Germinal center (tissue), 1 donor: Measurements from ENCODE around the gene KLF5.
"Not testable (repeated sequence)": the region's sequence is repeated elsewhere in the genome, so short reads cannot be mapped to it uniquely, and the experiment has no call there.

Experiments used
- DNase-seq: peaks from one replicate; pipeline ENCODE4 v3.0.0; 2012; ENCODE audit warnings: mixed read lengths, low spot score

Gene KLF5

GRCh38 chr13:73058736-73059459 is at the start of gene KLF5:
KLF5 (plus strand) TSS chr13:73059005; CDS start chr13:73059328, 323 bp downstream.
- DNase-seq = peak; percentile 99

GRCh38 chr13:73011751-73012150 is 47.1 kb upstream of the KLF5 start:
- DNase-seq = no peak

- DNase-seq = no peak
Observed at GRCh38 chr13:73015805-73016204, 43.0 kb upstream of the KLF5 start.

GRCh38 chr13:73018336-73018735 is 40.5 kb upstream of the KLF5 start:
- DNase-seq = no peak

GRCh38 chr13:73025217-73026012 is 33.4 kb upstream of the KLF5 start:
- DNase-seq = no peak

DNA sequence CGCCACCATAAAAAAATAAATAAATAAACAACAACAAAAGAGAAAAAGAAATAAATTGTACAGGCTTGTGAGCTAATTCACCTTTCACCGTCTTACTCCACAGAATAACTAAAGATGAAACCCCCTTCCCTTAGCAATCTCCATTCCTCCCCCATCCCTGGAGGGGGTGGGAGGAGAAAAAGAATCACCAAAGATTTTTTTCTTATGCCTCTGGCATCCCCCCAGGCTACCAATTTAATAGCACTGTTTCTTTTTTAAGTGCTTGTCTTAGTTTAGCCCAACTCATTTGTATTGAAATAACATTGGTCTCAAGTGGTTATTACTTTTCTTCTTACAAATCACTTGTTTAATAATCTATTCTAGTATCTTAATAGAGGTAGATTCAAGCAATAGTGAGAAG is 23.9 kb upstream of the KLF5 start:
- no peak for DNase-seq

DNA sequence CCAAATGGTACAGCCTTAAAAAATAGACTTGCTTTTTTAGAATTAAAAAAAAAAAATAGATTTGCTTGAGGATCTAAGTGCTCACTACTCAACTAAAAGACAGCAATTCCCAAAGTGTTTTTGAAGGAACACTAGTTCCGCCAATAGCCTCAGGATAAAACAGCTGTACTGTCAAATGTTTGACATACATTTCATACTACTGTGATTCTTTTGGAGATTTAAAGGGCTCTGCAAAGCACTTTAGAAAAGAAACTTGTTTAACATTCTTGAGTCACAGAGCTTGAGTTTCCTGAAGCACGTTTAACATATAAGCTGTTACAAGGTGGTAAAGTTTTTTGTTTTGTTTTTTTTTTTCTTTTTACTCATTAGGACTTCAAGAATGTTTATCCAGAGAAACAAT is 23.1 kb upstream of the KLF5 start:
- DNase-seq = no peak

DNA sequence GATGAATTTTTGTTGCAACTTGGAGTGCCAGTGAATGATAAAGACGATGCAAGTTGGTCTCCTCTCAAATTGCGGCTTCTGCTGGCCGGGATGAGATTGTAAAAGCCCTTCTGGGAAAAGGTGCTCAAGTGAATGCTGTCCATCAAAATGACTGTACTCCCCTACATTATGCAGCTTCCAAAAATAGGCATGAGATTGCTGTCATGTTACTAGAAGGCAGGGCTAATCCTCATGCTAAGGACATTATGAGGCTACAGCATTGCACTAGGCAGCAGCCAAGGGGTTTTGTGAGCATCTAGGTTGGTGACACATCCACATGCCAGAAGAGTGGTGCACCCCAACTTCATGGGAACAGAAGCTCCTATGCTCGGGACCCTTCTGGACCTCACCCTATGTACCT is 22.2 kb upstream of the KLF5 start:
- DNase-seq = no peak

DNA sequence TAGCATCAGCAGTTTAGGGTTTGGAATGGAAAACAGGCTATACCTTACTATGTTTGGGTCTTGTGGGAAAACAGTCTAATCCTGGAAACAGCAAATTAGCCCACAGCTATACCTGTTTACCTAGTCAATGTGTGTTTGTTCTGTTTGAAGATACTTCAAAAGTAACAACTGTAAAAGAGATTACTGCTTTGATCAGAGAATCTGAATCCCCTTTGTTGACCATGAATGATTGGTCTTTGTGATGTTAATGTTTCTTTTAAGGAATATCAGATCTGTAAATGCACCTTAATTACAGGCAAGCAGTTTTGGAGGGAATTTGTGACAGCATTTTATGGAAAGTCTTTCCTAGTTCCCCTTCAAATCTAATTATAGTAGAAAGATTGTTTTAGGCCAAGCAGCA is 20.7 kb upstream of the KLF5 start:
- no peak for DNase-seq

DNA sequence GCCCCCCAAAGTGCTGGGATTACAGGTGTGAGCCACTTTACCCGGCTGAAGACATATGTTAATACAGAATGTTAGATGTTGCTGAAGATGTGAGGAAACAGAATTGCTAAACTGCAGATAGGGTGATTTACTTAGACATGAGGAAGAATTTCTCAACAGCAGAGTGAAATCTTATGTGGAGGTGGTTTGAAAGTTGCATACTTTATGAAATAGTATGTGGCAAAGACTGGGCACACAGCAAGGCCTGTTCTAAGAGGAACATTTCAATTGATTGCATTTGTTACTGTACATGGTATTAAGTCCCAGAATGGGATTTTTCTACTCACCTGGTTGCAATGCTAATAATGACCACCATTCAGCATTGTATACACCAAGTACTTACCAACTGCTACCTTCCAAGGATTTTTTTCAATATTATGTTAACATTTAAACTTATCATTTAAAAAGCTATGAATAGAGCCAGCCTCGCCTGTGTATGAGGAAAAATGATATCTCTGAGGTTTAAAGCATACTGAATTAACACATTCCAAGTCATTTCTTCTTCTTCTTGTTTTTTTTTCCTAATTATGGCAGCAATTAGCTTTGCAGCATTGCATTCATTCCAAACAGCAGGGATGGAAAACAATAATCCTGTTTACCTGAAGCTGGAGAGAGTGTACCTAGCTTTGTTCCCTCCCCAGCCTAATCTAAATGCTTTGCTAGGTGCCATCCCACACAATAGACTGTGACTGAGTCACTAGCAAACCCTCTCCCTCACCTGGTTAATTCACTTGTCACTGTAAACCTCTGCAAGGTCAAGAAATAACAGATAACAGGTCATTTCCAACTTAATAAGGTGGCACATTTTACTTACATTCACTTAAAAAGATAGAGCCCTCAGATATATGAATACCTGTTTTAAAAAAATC is 19.4 kb upstream of the KLF5 start:
- no peak for DNase-seq

- no peak for DNase-seq
Observed at GRCh38 chr13:73040484-73040883, 18.3 kb upstream of the KLF5 start.

DNA sequence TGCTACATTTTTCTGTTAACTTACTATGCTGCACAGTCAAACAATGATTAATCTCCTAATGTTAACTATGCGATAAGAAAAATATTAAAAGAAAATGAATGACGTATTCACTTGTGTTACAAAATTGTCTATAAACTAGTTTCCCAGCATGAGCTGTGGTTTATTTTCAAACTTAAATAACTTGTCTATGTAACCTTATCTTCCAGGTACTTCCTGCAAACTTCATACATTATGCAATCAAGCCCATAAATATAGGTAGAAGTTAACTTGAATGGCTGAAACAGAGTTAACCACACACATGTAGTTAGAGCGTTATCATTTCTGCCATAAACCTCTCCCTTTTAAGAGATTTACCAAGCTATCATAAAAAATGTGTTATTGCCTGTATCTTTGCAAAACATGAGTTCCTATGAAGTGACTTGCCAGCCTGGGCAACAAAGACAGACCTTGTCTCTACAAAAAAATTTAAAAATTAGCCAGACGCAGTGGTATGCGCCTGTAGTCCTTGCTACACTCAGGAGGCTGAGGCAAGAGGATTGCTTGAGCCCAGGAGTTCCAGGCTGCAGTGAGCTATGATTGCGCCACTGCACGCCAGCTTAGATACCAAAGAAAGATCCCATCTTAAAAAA is 17.7 kb upstream of the KLF5 start:
- DNase-seq = no peak

GRCh38 chr13:73045031-73045430 is 13.8 kb upstream of the KLF5 start:
- DNase-seq = no peak

- not testable (repeated sequence) for DNase-seq
Observed at GRCh38 chr13:73048615-73049014, 10.2 kb upstream of the KLF5 start.

DNA sequence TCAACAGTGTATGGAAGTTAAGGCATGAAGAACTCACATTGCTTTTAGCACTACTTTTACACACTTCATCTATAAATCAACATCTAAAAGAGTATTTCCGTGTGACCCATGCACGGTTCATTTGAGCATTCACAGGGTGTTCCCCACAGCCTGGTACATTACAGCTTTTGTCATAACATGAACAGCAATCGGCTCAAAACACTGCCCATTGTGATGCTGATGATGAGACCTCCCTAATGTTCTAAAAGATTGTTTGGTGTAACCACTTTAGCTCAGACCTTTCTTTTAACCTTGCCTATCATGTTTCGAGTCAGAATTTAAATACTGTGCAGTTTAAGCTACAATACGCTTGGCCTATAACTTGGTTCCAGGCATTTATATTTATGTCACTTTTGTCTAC is 4.1 kb upstream of the KLF5 start:
- no peak for DNase-seq

DNA sequence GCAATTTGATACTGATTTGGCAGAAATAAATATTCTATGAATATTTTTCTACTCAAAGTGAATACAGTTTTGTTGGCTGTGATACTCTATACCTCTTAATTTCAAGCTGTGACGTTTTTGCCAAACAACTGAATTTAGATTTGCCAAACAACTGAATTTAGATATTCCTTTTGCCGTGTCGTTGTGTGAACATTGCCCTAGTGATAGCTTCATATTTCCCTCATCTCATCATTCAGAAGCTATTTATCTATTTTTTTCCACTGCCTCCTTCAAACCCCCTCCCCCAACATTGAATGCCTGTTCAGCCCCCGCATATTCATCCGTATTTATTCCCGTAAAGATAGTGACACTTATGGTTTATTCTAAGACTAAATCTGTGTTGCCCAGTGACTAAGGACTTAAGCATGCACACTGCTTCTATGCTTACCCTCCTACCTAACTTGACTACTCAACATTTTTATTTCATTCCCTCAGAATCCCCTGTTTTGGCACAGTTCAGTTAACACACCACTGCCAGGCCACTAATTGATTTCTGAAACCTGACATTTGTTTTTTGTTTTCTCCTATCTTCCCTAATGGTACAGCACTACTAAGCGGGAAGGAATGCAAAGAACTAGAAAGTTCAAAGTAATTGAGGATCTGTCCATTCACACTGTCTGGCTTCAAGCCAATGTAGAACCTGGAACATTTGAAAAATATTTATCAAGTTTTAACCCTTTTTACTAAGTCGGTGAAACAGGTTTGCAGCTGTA is 2.8 kb upstream of the KLF5 start:
- no peak for DNase-seq

DNA sequence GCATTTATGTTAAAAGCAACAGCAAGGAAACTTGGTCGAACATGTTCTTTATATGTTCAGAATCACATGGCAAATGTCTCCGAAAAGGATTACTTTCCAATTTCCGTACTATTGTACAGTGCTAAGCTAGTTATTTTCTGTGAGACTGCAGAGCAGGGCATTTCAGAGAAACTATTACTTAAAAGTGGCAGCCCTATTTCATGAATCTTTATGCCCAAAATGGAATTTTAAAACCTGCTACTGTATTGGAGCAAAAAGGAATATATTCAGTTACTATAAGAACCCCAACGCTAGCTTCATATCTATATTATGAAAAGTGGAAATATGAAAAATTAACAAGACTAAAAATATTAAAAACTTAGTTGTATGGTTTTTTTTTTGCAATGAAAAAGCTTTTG is 2.2 kb upstream of the KLF5 start:
- DNase-seq = no peak

GRCh38 chr13:73057284-73058063 is 1.3 kb upstream of the KLF5 start:
- DNase-seq = no peak

DNA sequence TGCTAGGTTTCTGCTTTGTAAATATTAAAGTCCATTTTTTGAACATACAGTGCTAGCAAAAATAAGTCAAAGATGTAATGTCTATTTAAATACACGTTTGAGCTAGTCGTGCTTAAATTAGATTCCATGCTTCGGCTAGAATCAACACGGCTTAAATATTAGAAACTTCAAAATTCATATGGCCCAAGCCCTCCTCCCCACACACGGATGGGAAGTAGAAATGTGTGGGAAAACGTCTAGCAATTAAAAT is 816 bp upstream of the KLF5 start:
- no peak for DNase-seq

GRCh38 chr13:73058432-73058735 is 421 bp upstream of the KLF5 start:
- DNase-seq = no peak
